ENCODE measurements around the gene NPAS1.

NPAS1 gene, protein sequence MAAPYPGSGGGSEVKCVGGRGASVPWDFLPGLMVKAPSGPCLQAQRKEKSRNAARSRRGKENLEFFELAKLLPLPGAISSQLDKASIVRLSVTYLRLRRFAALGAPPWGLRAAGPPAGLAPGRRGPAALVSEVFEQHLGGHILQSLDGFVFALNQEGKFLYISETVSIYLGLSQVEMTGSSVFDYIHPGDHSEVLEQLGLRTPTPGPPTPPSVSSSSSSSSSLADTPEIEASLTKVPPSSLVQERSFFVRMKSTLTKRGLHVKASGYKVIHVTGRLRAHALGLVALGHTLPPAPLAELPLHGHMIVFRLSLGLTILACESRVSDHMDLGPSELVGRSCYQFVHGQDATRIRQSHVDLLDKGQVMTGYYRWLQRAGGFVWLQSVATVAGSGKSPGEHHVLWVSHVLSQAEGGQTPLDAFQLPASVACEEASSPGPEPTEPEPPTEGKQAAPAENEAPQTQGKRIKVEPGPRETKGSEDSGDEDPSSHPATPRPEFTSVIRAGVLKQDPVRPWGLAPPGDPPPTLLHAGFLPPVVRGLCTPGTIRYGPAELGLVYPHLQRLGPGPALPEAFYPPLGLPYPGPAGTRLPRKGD

DNA sequence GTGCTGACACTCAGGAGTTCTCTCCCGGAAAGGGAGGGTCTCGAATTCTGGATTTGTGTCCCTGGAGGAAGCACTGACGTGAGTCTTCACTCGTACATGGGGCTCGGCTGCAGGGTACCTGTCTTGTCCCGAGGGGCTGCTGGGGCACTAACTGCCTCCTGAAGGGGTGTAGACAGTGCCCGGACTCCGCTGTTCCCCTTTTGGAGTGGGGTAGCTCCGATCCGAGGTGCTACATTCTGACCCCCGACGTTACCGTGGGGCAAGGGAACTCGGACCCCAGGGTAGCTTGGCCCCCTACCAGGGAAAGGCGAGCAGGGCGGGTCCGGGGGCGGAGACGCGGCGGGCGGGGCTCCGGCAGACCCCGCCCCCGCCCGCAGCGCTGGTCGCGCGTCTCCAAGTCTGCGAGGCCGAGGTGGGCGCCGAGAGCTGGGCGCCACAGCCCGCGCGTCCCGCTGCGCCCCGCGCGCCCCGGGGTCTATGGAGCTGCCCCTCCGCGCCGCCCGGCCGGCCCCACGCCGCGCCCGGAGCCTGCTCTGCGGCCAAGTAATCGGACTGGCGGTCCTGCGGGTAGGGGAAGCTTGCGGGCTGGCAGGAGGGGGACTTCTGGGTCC is at the start of gene NPAS1:
Gene NPAS1 (plus strand): TSS at position 407 of the 611 bp plus-strand sequence. CDS start 1,211 bp downstream, outside the sequence.
- no peak for TF ChIP-seq CTCF (IDR thresholded peaks at IDR 0.05; ENCODE audit: low read depth, low read length)
- H3K4me3 ChIP-seq (ENCODE audit: low read depth, low read length) = no peak within 1 kb of the TSS
- in situ Hi-C loops (cut with HindIII; ENCODE audit: low sequenced_read_pairs) = no loop called here
- no peak for DNase-seq (ENCODE audit: low read depth, low spot score)

DNA sequence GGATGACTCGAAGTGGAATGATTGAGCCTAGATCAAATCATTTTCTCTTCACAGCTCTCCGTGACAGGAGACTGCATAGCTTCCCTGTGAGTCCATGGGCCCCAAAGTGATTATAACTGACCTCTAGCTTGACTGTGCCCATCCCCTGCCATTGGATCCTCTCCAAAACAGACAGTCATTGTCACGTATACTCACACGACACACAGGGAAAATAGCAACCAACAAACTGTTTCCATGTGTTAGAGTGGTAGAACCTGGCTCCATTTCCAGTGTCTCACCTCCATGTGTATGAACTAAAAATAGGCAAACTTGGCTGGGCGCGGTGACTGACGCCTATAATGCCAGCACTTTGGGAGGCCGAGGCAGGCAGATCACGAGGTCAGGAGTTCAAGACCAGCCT is 48.8 kb upstream of the NPAS1 start:
- in situ Hi-C loops (cut with HindIII; ENCODE audit: low sequenced_read_pairs) = no loop called here
- DNase-seq (ENCODE audit: low read depth, low spot score) = peak; percentile 42
- no peak overlapping the region for H3K4me3 ChIP-seq (ENCODE audit: low read depth, low read length)
- no peak for TF ChIP-seq CTCF (IDR thresholded peaks at IDR 0.05; ENCODE audit: low read depth, low read length)

DNA sequence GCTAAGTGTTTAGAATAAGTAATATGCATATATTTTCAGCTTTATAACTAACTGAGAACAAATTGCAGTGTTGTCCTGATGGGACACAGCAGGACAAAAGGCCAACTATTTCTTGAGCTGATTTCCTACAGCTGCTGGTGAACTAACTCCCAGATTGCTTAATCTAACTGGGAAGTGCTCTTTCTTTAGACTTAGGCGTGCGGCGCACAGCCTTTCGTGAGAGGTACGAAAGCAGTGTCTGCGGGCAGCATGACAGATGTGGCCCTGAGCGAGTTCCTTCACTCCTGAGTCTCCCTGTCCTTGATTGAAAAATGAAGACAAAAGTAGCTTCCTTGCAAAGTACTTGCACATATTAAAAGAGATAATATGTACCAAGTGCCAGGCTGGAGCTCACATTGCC is 47.3 kb upstream of the NPAS1 start:
- TF ChIP-seq CTCF (IDR thresholded peaks at IDR 0.05; ENCODE audit: low read depth, low read length) = no peak
- DNase-seq (ENCODE audit: low read depth, low spot score) = no peak
- in situ Hi-C loops (cut with HindIII; ENCODE audit: low sequenced_read_pairs) = no loop called here
- H3K4me3 ChIP-seq (ENCODE audit: low read depth, low read length) = no peak overlapping the region

DNA sequence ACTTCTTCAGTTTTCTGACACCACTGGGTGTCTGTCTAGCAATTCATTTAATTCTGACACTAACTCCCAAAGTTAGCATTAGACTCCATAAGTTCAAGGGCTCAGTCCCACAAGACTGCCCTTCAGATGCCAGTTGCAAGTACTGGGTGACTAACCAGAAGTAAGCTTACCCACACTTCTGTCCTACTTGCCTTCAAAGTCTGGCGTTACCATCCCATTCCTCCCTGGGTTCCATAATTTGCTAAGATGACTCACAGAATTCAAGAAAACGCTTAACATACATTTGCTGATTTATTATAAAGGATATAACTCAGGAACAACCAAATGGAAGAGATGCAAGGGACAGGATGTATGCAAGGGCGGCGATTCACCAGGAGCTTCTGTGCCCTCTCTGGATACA is 45.5 kb upstream of the NPAS1 start:
- H3K4me3 ChIP-seq (ENCODE audit: low read depth, low read length) = no peak overlapping the region
- in situ Hi-C loops (cut with HindIII; ENCODE audit: low sequenced_read_pairs) = no loop called here
- DNase-seq (ENCODE audit: low read depth, low spot score) = no peak
- no peak for TF ChIP-seq CTCF (IDR thresholded peaks at IDR 0.05; ENCODE audit: low read depth, low read length)

DNA sequence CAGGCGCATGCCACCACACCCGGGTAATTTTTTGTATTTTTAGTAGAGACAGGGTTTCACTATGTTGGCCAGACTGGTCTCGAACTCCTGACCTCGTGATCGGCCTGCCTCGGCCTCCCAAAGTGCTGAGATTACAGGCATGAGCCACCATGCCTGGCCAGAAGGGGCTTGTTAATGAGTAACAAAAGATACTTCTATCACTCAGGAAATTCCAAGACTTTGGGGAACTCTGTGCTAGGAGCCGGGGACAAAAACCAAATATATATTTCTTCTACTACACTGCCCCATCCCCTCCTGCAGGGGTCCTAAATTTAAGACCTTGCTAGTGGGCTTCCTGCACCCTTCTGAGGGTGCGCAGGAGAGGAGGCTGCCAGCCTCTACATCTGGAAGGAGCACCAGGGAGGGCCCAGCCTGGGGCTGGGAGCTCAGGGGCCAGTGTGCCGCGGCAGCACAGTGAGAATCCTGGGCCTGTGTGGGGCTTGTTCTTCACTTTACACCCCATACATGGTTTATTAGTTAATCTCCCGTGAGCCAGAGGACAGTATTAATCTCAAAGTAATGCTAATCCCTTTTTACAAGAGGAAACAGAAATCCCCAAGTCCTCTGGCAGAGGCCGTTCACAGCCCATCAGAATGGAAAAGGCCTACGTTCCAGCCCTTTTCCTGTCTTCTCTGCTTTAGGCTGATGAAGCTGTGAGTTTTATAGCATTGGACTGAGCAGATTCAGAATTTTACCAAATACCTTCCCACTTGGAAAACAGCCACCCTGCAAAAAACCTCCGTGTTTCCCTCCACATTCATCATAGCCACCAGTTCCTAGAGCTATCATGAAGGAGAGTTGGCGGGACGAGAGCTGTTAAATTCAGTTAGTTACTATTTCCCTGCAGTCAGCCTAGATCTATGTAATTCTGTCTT is 44.4 kb upstream of the NPAS1 start:
- no peak for DNase-seq (ENCODE audit: low read depth, low spot score)
- in situ Hi-C loops (cut with HindIII; ENCODE audit: low sequenced_read_pairs) = no loop called here
- no peak overlapping the region for H3K4me3 ChIP-seq (ENCODE audit: low read depth, low read length)
- TF ChIP-seq CTCF (IDR thresholded peaks at IDR 0.05; ENCODE audit: low read depth, low read length) = no peak
